GM12865 (cell line): ENCODE measurements around the gene ZNF609.

Experiments
- DNase-seq: peaks from one replicate; pipeline ENCODE4 v3.0.0; 2010; ENCODE audit warnings: low read depth
- H3K4me3 ChIP-seq: 2 replicates; pipeline ENCODE4 v1.5.1; 2011; ENCODE audit warnings: mild to moderate bottlenecking, low read depth, low read length, control low read depth
- TF ChIP-seq, protein P1 (sequence below): IDR thresholded peaks from 2 replicates; pipeline ENCODE4 v1.5.1; 2011; ENCODE audit warnings: low read length, control low read depth, low read depth, inconsistent platforms; ENCODE audit not compliant: insufficient read depth; ENCODE audit errors: missing control alignments

The ZNF609 gene

GRCh38 chr15:64645995-64646394, 185.6 kb downstream of the ZNF609 start:
- TF ChIP-seq, protein P1, sequence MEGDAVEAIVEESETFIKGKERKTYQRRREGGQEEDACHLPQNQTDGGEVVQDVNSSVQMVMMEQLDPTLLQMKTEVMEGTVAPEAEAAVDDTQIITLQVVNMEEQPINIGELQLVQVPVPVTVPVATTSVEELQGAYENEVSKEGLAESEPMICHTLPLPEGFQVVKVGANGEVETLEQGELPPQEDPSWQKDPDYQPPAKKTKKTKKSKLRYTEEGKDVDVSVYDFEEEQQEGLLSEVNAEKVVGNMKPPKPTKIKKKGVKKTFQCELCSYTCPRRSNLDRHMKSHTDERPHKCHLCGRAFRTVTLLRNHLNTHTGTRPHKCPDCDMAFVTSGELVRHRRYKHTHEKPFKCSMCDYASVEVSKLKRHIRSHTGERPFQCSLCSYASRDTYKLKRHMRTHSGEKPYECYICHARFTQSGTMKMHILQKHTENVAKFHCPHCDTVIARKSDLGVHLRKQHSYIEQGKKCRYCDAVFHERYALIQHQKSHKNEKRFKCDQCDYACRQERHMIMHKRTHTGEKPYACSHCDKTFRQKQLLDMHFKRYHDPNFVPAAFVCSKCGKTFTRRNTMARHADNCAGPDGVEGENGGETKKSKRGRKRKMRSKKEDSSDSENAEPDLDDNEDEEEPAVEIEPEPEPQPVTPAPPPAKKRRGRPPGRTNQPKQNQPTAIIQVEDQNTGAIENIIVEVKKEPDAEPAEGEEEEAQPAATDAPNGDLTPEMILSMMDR, result no peak
- H3K4me3 ChIP-seq, result no peak overlapping the region
- DNase-seq, result no peak

GRCh38 chr15:64647367-64647766, 187.0 kb downstream of the ZNF609 start:
- TF ChIP-seq, protein P1, result no peak
- DNase-seq, result no peak
- no peak overlapping the region for H3K4me3 ChIP-seq

DNA sequence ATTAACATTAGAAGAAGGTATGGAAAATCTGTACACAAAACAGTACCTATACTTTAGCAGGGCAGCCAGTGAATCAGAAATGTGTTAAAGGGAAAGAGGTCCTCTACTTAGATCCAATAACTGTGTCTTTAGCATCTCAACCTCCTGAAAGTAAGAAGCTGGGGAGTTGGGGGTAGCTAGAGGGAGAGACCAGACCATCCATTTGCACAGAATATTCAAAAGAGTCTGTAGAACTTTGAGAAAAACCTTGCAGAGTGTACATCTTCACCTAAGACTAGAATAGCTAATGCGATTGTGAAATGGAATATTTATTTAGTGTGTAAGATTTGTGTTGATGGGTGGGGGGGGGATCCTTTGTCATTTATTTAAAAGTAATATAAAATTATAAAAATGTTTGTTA, 190.2 kb downstream of the ZNF609 start:
- TF ChIP-seq, protein P1, result no peak
- H3K4me3 ChIP-seq, result no peak overlapping the region
- DNase-seq, result no peak

- peak overlapping the region; percentile 15 for H3K4me3 ChIP-seq
- DNase-seq, result peak; percentile 87
- TF ChIP-seq, protein P1, result no peak
Measured at GRCh38 chr15:64651601-64652191, 191.3 kb downstream of the ZNF609 start.

- no peak for DNase-seq
- H3K4me3 ChIP-seq, result no peak overlapping the region
- TF ChIP-seq, protein P1, result peak; percentile 26
Measured at GRCh38 chr15:64653757-64654156, 193.4 kb downstream of the ZNF609 start.

GRCh38 chr15:64656508-64656907, 196.1 kb downstream of the ZNF609 start:
- TF ChIP-seq, protein P1, result no peak
- H3K4me3 ChIP-seq, result no peak overlapping the region
- no peak for DNase-seq

- TF ChIP-seq, protein P1, result no peak
- H3K4me3 ChIP-seq, result no peak overlapping the region
- DNase-seq, result no peak
Measured at GRCh38 chr15:64665179-64665578, 204.8 kb downstream of the ZNF609 start.
